Nephron progenitor cell (in vitro differentiated cells): ENCODE measurements around the gene GRK5.

Source experiments
- DNase-seq: peaks from one replicate; pipeline ENCODE4 v3.0.0; 2021
- H3K27ac Mint-ChIP-seq: 2 replicates; pipeline ENCODE4 v1.8.0; 2021; ENCODE audit warnings: mild to moderate bottlenecking, moderate library complexity, mixed read lengths
- H3K27me3 Mint-ChIP-seq: 2 replicates; pipeline ENCODE4 v1.8.0; 2021; ENCODE audit warnings: mild to moderate bottlenecking, low read depth, mixed read lengths; ENCODE audit not compliant: poor library complexity
- H3K36me3 Mint-ChIP-seq: 2 replicates; pipeline ENCODE4 v1.8.0; 2021; ENCODE audit warnings: low read depth, mixed read lengths
- H3K4me1 Mint-ChIP-seq: 2 replicates; pipeline ENCODE4 v1.8.0; 2021; ENCODE audit warnings: mixed read lengths
- H3K4me3 Mint-ChIP-seq: 2 replicates; pipeline ENCODE4 v1.8.0; 2021; ENCODE audit warnings: mild to moderate bottlenecking, moderate library complexity, mixed read lengths
- H3K9me3 Mint-ChIP-seq: 2 replicates; pipeline ENCODE4 v1.8.0; 2021; ENCODE audit warnings: mild to moderate bottlenecking, moderate library complexity, mixed read lengths
- TF ChIP-seq, protein P1 (sequence below): fragments of 200-600 bp; sonication (generic); IDR thresholded peaks from 2 replicates; pipeline ENCODE4 v1.5.0; 2021; ENCODE audit warnings: antibody characterized with exemption

Gene GRK5

GRCh38 chr10:119386666-119387065 is 179.3 kb downstream of the GRK5 start:
- no peak for DNase-seq
- Mint-ChIP-seq H3K9me3 (no peaks in the 10 kb centered on the region), H3K27ac (no peak overlapping the region), H3K4me1 (peaks cover 24% of the 10 kb centered on the region), H3K27me3 (peaks cover 4% of the 10 kb centered on the region), H3K4me3 (no peak overlapping the region), H3K36me3 (peaks cover 76% of the 10 kb centered on the region)
- TF ChIP-seq, protein P1, sequence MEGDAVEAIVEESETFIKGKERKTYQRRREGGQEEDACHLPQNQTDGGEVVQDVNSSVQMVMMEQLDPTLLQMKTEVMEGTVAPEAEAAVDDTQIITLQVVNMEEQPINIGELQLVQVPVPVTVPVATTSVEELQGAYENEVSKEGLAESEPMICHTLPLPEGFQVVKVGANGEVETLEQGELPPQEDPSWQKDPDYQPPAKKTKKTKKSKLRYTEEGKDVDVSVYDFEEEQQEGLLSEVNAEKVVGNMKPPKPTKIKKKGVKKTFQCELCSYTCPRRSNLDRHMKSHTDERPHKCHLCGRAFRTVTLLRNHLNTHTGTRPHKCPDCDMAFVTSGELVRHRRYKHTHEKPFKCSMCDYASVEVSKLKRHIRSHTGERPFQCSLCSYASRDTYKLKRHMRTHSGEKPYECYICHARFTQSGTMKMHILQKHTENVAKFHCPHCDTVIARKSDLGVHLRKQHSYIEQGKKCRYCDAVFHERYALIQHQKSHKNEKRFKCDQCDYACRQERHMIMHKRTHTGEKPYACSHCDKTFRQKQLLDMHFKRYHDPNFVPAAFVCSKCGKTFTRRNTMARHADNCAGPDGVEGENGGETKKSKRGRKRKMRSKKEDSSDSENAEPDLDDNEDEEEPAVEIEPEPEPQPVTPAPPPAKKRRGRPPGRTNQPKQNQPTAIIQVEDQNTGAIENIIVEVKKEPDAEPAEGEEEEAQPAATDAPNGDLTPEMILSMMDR = no peak

DNA sequence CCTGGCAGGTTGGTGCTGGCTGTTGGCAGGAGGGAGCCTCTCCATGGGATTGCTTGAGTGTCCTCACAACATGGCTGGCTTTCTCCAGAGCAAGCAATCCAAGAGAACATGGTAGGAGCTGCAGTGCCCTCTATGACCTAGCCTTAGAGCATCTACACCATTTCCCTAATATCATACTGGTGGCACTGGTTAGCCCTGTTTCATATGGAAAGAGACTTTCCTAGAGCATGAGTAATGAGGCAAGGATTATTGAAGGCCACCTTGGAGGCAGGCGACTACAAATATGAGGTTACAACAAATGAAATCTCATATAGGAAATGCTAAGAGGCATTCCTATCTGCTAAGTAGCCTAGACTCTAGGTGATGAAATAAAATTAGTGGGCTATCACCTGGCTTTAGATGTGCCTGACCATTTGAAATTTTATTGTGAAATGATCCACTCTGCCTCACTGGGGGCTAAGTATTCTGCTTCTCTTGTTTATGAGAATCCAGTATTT is 181.5 kb downstream of the GRK5 start:
- no peak for DNase-seq
- Mint-ChIP-seq H3K9me3 (no peaks in the 10 kb centered on the region), H3K4me3 (no peak overlapping the region), H3K27me3 (peaks cover 6% of the 10 kb centered on the region), H3K36me3 (peaks cover 55% of the 10 kb centered on the region), H3K4me1 (peaks cover 37% of the 10 kb centered on the region), H3K27ac (no peak overlapping the region)
- TF ChIP-seq, protein P1 = no peak

DNA sequence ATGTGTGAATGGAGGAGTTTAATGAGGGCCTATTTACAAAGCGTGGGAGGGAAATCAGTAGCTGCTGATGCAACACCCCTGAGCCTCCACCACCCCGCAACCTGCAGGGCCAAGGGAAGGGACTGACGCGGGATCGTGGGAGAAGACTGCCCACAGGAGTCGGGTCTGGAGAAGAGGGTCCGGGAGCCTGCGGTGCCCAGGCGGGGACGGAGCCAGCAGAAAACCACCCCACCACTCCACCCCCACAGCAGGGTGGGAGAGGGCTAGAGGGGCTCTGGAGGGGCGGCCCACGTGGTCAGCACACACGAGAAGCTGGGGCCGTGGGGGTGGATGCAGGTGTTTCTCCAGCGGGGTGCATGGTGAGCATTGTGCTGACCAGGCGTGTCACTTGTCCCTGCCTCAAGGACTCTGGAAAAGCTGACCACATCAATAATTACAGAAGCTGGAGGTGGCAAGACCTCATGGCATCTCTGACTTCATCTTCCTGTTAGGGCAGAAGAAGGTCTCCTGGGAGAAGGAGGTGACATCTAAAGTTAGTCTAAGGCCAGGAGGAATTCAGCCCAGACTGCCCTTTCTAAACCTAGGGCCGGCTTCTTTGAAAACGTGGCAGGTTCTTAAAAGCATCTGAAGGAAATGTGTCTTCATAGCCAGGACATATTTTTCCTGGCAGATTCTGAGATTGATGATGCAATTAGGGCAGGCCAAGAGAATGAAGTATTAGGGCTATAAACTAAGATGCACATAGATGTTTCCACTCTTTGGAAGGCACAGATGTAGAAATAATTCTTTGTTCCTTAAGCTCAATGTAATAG is 184.3 kb downstream of the GRK5 start:
- Mint-ChIP-seq H3K27me3 (peaks cover 6% of the 10 kb centered on the region), H3K36me3 (peaks cover 31% of the 10 kb centered on the region), H3K4me1 (peaks cover 57% of the 10 kb centered on the region), H3K4me3 (no peak overlapping the region), H3K9me3 (no peaks in the 10 kb centered on the region), H3K27ac (no peak overlapping the region)
- TF ChIP-seq, protein P1 = no peak
- no peak for DNase-seq

GRCh38 chr10:119393019-119393418 is 185.6 kb downstream of the GRK5 start:
- Mint-ChIP-seq H3K27ac (peak overlapping the region; percentile 39), H3K36me3 (peaks cover 30% of the 10 kb centered on the region), H3K4me1 (peaks cover 56% of the 10 kb centered on the region), H3K4me3 (no peak overlapping the region), H3K27me3 (peaks cover 9% of the 10 kb centered on the region), H3K9me3 (no peaks in the 10 kb centered on the region)
- TF ChIP-seq, protein P1 = no peak
- no peak for DNase-seq

DNA sequence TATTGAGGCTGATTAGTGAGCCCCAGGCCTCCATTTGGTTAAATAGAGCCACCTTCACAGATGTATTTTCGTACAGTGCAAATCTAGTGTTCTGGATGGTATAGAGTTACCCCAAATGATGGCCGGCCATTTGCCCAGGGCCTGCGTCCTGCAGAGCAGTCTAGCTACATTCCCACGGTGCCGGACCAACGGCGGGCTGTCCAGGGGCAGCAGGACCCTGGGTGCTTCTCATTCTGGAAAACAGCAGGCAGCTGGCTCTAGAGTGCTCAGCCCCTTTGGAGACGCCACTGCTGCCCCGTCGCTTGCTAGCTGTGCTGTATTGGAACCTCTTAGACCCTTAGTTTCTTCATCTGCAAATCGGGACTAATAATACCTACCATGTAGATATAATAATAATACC is 186.1 kb downstream of the GRK5 start:
- Mint-ChIP-seq H3K4me1 (peaks cover 56% of the 10 kb centered on the region), H3K27me3 (peaks cover 9% of the 10 kb centered on the region), H3K36me3 (peaks cover 29% of the 10 kb centered on the region), H3K4me3 (no peak overlapping the region), H3K9me3 (no peaks in the 10 kb centered on the region), H3K27ac (peak overlapping the region; percentile 41)
- no peak for DNase-seq
- TF ChIP-seq, protein P1 = no peak

DNA sequence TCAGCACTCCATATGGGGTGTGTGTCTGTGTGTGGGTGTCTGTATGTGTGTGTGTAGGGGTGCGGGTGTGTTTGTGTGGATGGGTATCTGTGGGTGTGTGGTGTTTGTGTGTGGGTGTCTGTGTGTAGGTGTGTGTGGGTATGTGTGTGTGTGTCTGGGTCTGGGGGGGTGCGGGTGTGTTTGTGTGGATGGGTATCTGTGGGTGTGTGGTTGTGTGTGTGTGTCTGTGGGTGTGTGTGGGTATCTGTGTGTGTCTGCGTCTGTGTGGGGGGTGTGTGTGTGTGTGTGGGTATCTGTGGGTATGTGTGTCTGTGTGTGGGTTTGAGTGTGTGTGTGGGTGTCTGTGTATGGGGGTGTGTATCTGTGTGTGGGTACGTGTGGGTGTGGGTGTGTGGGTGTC is 186.5 kb downstream of the GRK5 start:
- no peaks in the 10 kb centered on the region for H3K9me3 Mint-ChIP-seq
- peaks cover 25% of the 10 kb centered on the region for H3K36me3 Mint-ChIP-seq
- H3K4me3 Mint-ChIP-seq = no peak overlapping the region
- TF ChIP-seq, protein P1 = no peak
- peak overlapping the region; percentile 77 for H3K27ac Mint-ChIP-seq
- DNase-seq = no peak
- peaks cover 9% of the 10 kb centered on the region for H3K27me3 Mint-ChIP-seq
- peaks cover 56% of the 10 kb centered on the region for H3K4me1 Mint-ChIP-seq
